A549 (cell line): ENCODE results near the gene AGTPBP1. TPM values are rescaled to one million over a fixed set of nuclear protein-coding genes. Genes with fewer than 3 reads are reported as not detected.
"Not testable (repeated sequence)": the region's sequence is repeated elsewhere in the genome, so short reads cannot be mapped to it uniquely, and the experiment has no call there.

Experiments
- ATAC-seq, 2 experiments: fragments of 200-7000 bp in 1 of 2; fragments of >200 bp in 1 of 2; cut with Nextera tagmentation in 1 of 2; cut with Tn5 transposase in 1 of 2; 3 replicates each; pipeline versions ENCODE4 v1.8.0 to v1.9.1; 2018 to 2020; ENCODE audit warnings: mild to moderate bottlenecking in 1 of 2, moderate library complexity in 1 of 2
- CTCF ChIA-PET: fragments of 300-600 bp; sonication (Branson Sonifier 250); formaldehyde crosslinking; extraction: SDS; loops from one replicate; lab custom pipeline; 2021; ENCODE audit warnings: antibody characterized with exemption, inconsistent platforms; lab: Yijun Ruan, JAX
- POLR2A ChIA-PET: fragments of 350-600 bp; formaldehyde crosslinking; extraction: SDS; loops from one replicate; lab custom pipeline; 2021; ENCODE audit warnings: antibody characterized with exemption, inconsistent platforms; lab: Yijun Ruan, JAX
- DNase-seq, 2 experiments: peaks; one replicate each; pipeline versions ENCODE4 v3.0.0 to v3.0.0-alpha.2; 2011 to 2016; ENCODE audit warnings: low read depth in 1 of 2, low spot score in 1 of 2
- FAIRE-seq: peaks from 2 replicates; lab custom pipeline; 2011; peaks lifted over from hg19 to GRCh38; lab: Jason Lieb, UNC
- H3K27ac ChIP-seq, 2 experiments: fragments of >200 bp; sonication (Bioruptor Twin); formaldehyde crosslinking; 3 replicates each; pipeline ENCODE4 v1.5.1; 2016 to 2017
- H3K4me1 ChIP-seq: fragments of >200 bp; sonication (Bioruptor Twin); formaldehyde crosslinking; 3 replicates; pipeline ENCODE4 v1.6.1; 2016
- H3K4me2 ChIP-seq: fragments of >200 bp; sonication (Bioruptor Twin); formaldehyde crosslinking; 3 replicates; pipeline ENCODE4 v1.6.1; 2016
- H3K4me3 ChIP-seq: fragments of >200 bp; sonication (Bioruptor Twin); formaldehyde crosslinking; 3 replicates; pipeline ENCODE4 v1.5.1; 2016
- H3K9me3 ChIP-seq: fragments of >200 bp; sonication (Bioruptor Twin); formaldehyde crosslinking; 3 replicates; pipeline ENCODE4 v1.6.1; 2016
- BHLHE40 ChIP-seq: IDR thresholded peaks from 2 replicates; pipeline ENCODE4 v1.6.1; 2012; ENCODE audit warnings: low read depth, low read length, inconsistent platforms
- CBX2 ChIP-seq: fragments of 200-600 bp; sonication (generic); IDR thresholded peaks from 2 replicates; pipeline ENCODE4 v1.6.1; 2016; ENCODE audit warnings: low read depth, mild to moderate bottlenecking, borderline replicate concordance
- CBX8 ChIP-seq: fragments of 200-600 bp; sonication (generic); IDR thresholded peaks from 2 replicates; pipeline ENCODE4 v1.6.1; 2016
- CHD4 ChIP-seq: fragments of 200-600 bp; sonication (generic); IDR thresholded peaks from 2 replicates; pipeline ENCODE4 v1.6.1; 2016; ENCODE audit warnings: antibody characterized with exemption, mild to moderate bottlenecking, borderline replicate concordance
- EHMT2 ChIP-seq: fragments of 200-600 bp; sonication (generic); IDR thresholded peaks from 2 replicates; pipeline ENCODE4 v1.6.1; 2016; ENCODE audit warnings: antibody characterized with exemption, low read depth, mild to moderate bottlenecking, moderate library complexity
- ELK1 ChIP-seq: fragments of 150-350 bp; IDR thresholded peaks from 2 replicates; pipeline ENCODE4 v1.6.1; 2014; ENCODE audit warnings: low read depth, mild to moderate bottlenecking, low read length
- HDAC2 ChIP-seq: fragments of 200-600 bp; sonication (generic); IDR thresholded peaks from 2 replicates; pipeline ENCODE4 v1.6.1; 2016
- HES2 ChIP-seq: fragments of >200 bp; sonication (Bioruptor Twin); formaldehyde crosslinking; IDR thresholded peaks from 2 replicates; pipeline ENCODE4 v1.6.1; 2016
- HMGXB4 ChIP-seq: fragments of 250-450 bp; sonication (Bioruptor Pico); IDR thresholded peaks from 2 replicates; pipeline ENCODE4 v1.5.0; 2021; ENCODE audit warnings: mild to moderate bottlenecking, moderate library complexity, borderline replicate concordance
- HOXB5 ChIP-seq: fragments of 250-450 bp; sonication (Bioruptor Pico); IDR thresholded peaks from 2 replicates; pipeline ENCODE4 v1.5.0; 2020; ENCODE audit warnings: mild to moderate bottlenecking, moderate library complexity
- KDM5A ChIP-seq: fragments of 200-600 bp; sonication (generic); IDR thresholded peaks from 2 replicates; pipeline ENCODE4 v1.6.1; 2016; ENCODE audit warnings: antibody characterized with exemption, mild to moderate bottlenecking
- MAFK ChIP-seq: fragments of 450-650 bp; IDR thresholded peaks from 2 replicates; pipeline ENCODE4 v1.6.1; 2014; ENCODE audit not compliant: partially characterized antibody
- MYC ChIP-seq: IDR thresholded peaks from 2 replicates; pipeline ENCODE4 v1.6.1; 2012; ENCODE audit warnings: mild to moderate bottlenecking, inconsistent platforms, low read length, improper control_type of control experiment, borderline replicate concordance
- PBX3 ChIP-seq: IDR thresholded peaks from 2 replicates; pipeline ENCODE4 v1.6.1; 2012
- RCOR1 ChIP-seq: fragments of 150-350 bp; IDR thresholded peaks from 2 replicates; pipeline ENCODE4 v1.6.1; 2014; ENCODE audit warnings: antibody characterized with exemption, low read length, low read depth
- RFX5 ChIP-seq: fragments of 450-650 bp; IDR thresholded peaks from 2 replicates; pipeline ENCODE4 v1.7.1; 2014; ENCODE audit warnings: antibody characterized with exemption, mild to moderate bottlenecking, moderate library complexity
- RNF2 ChIP-seq: fragments of 200-600 bp; sonication (generic); IDR thresholded peaks from 2 replicates; pipeline ENCODE4 v1.6.1; 2016; ENCODE audit warnings: low read depth, mild to moderate bottlenecking, antibody characterized with exemption, moderate library complexity, borderline replicate concordance
- SREBF2 ChIP-seq: fragments of 450-650 bp; IDR thresholded peaks from 2 replicates; pipeline ENCODE4 v1.6.1; 2014; ENCODE audit warnings: mild to moderate bottlenecking, moderate library complexity
- ZSCAN20 ChIP-seq: fragments of 250-450 bp; sonication (Bioruptor Pico); IDR thresholded peaks from 2 replicates; pipeline ENCODE4 v1.8.0; 2022; ENCODE audit warnings: mild to moderate bottlenecking, moderate library complexity
- WGBS: methylation state at CpG from one replicate; pipeline ENCODE4 v1.1.6; 2017; ENCODE audit errors: missing lambda C conversion rate; 5-methylcytosine and 5-hydroxymethylcytosine counted together
- polyA plus RNA-seq, 4 experiments: library from polyadenylated mRNA; depleted of rRNA in 3 of 4; stranded (reverse); fragments of >200 nt; fragmentation: RNase III in 1 of 4; extraction: RNeasy Plus Mini Kit Qiagen cat#74134 plus additional on column Dnase treatment in 1 of 4; gene quantifications; 2 replicates in 3 of 4; 3 replicates in 1 of 4; pipeline ENCODE4 v1.2.3, GENCODE V29; 2011 to 2017

Gene AGTPBP1
- polyA plus RNA-seq, 2 of the 4 experiments (the other 2 are of a cell fraction), result 8.9 to 18.8 TPM

GRCh38 chr9:85575868-85576267, 165.9 kb downstream of the AGTPBP1 start:
- Histone ChIP-seq H3K9me3 (no peaks in the 10 kb centered on the region), H3K4me2 (no peak overlapping the region), H3K4me1 (no peaks in the 10 kb centered on the region), H3K27ac (no peak overlapping the region), H3K4me3 (no peak overlapping the region)
- ChIA-PET CTCF (interaction anchor here (0.8 kb wide), 1 partner anchor 34 kb away, joined by 3 read pairs; no protein-coding TSS in a partner anchor), POLR2A (no interaction called here)
- no peak for FAIRE-seq
- DNase-seq, result no peak
- no peak for TF ChIP-seq CBX8
- TF ChIP-seq PBX3, result no peak
- TF ChIP-seq MAFK, result peak; percentile 39
- no peak for TF ChIP-seq KDM5A
- ATAC-seq, result no peak

GRCh38 chr9:85573546-85573945, 168.2 kb downstream of the AGTPBP1 start:
- H3K4me1 ChIP-seq, H3K4me3 ChIP-seq, H3K9me3 ChIP-seq, DNase-seq, ATAC-seq, CTCF ChIA-PET, POLR2A ChIA-PET, H3K27ac ChIP-seq, H3K4me2 ChIP-seq, FAIRE-seq: not testable (repeated sequence)
- WGBS, result 94% methylated on average over 3 of the region's 26 CpGs

GRCh38 chr9:85572917-85573316, 168.8 kb downstream of the AGTPBP1 start:
- ATAC-seq, H3K4me2 ChIP-seq, H3K4me3 ChIP-seq, POLR2A ChIA-PET, CTCF ChIA-PET, H3K9me3 ChIP-seq, H3K4me1 ChIP-seq, DNase-seq, H3K27ac ChIP-seq, FAIRE-seq: not testable (repeated sequence)
- 95% methylated on average over 9 of the region's 11 CpGs for WGBS

- Histone ChIP-seq H3K4me1 (no peaks in the 10 kb centered on the region), H3K4me2 (no peak overlapping the region), H3K27ac (no peak overlapping the region), H3K4me3 (no peak overlapping the region), H3K9me3 (no peaks in the 10 kb centered on the region)
- CTCF ChIA-PET, result interaction anchor here (1.3 to 2.4 kb wide), 2 partner anchors 14 to 40 kb away, joined by 3 to 8 read pairs; no protein-coding TSS in a partner anchor
- POLR2A ChIA-PET, result no interaction called here
- FAIRE-seq, result no peak
- peak in 1 of 2 experiments; percentile 64; a peak in 3 of 6 replicates for ATAC-seq
- no peak for TF ChIP-seq HOXB5 (CRISPR knock-in tag)
- no peak for DNase-seq
- WGBS, result 69% methylated on average over 2 of the region's 2 CpGs
Measured at GRCh38 chr9:85569988-85570387, 171.8 kb downstream of the AGTPBP1 start.

GRCh38 chr9:85559526-85559925, 182.2 kb downstream of the AGTPBP1 start:
- ATAC-seq (no peak), FAIRE-seq (no peak), DNase-seq (no peak)
- no peaks in the 10 kb centered on the region for H3K4me1 ChIP-seq
- no peaks in the 10 kb centered on the region for H3K9me3 ChIP-seq
- 81% methylated on average over 3 of the region's 3 CpGs for WGBS
- ChIA-PET CTCF (no interaction called here), POLR2A (no interaction called here)
- no peak overlapping the region for H3K4me2 ChIP-seq
- H3K4me3 ChIP-seq, result no peak overlapping the region
- no peak overlapping the region for H3K27ac ChIP-seq
- TF ChIP-seq RNF2, result no peak
- TF ChIP-seq EHMT2, result no peak
- TF ChIP-seq MYC, result no peak
- TF ChIP-seq RFX5, result no peak
- TF ChIP-seq HES2, result no peak
- TF ChIP-seq HMGXB4 (CRISPR knock-in tag), result no peak
- no peak for TF ChIP-seq ZSCAN20 (CRISPR knock-in tag)
- no peak for TF ChIP-seq HDAC2
- no peak for TF ChIP-seq ELK1
- TF ChIP-seq CBX8, result no peak
- TF ChIP-seq CHD4, result no peak
- no peak for TF ChIP-seq HOXB5 (CRISPR knock-in tag)
- TF ChIP-seq SREBF2, result no peak
- no peak for TF ChIP-seq RCOR1
- no peak for TF ChIP-seq BHLHE40
- no peak for TF ChIP-seq CBX2
- TF ChIP-seq, all 56 proteins: peak for 0
